ENCODE data around the gene CLTRN.
"Not testable (repeated sequence)": the region's sequence is repeated elsewhere in the genome, so short reads cannot be mapped to it uniquely, and the experiment has no call there.

CLTRN gene

GRCh38 chrX:15663439-15663838 is 1.2 kb downstream of the CLTRN start:
- H3K9me3 Mint-ChIP-seq, result no peaks in the 10 kb centered on the region
- H3K27ac Mint-ChIP-seq, result no peak overlapping the region
- TF ChIP-seq CTCF (IDR thresholded peaks at IDR 0.05), result no peak
- peaks cover 7% of the 10 kb centered on the region for H3K27me3 Mint-ChIP-seq (ENCODE audit: low read depth, poor library complexity)
- H3K4me1 Mint-ChIP-seq, result no peaks in the 10 kb centered on the region
- no peak for DNase-seq
- no peak overlapping the region for H3K4me3 Mint-ChIP-seq
- no peaks in the 10 kb centered on the region for H3K36me3 Mint-ChIP-seq (ENCODE audit: low read depth)

- not testable (repeated sequence) for H3K4me3 Mint-ChIP-seq; DNase-seq; H3K27ac Mint-ChIP-seq; H3K36me3 Mint-ChIP-seq (ENCODE audit: low read depth); H3K9me3 Mint-ChIP-seq; H3K4me1 Mint-ChIP-seq
- H3K27me3 Mint-ChIP-seq (ENCODE audit: low read depth, poor library complexity), result peaks cover 13% of the 10 kb centered on the region
Observed at GRCh38 chrX:15654804-15655203, 9.8 kb downstream of the CLTRN start.

- H3K36me3 Mint-ChIP-seq (ENCODE audit: low read depth), result no peaks in the 10 kb centered on the region
- no peaks in the 10 kb centered on the region for H3K9me3 Mint-ChIP-seq
- H3K4me1 Mint-ChIP-seq, result no peaks in the 10 kb centered on the region
Observed at GRCh38 chrX:15653961-15654360, 10.6 kb downstream of the CLTRN start.

GRCh38 chrX:15647510-15647909 is 17.1 kb downstream of the CLTRN start:
- H3K36me3 Mint-ChIP-seq (ENCODE audit: low read depth); H3K9me3 Mint-ChIP-seq; H3K27ac Mint-ChIP-seq; H3K4me1 Mint-ChIP-seq; DNase-seq; H3K4me3 Mint-ChIP-seq; H3K27me3 Mint-ChIP-seq (ENCODE audit: low read depth, poor library complexity): not testable (repeated sequence)

More at GRCh38 chrX:15653961-15654360, 10.6 kb downstream of the CLTRN start:
- Mint-ChIP-seq H3K4me3 (no peak overlapping the region), H3K27ac (no peak overlapping the region), H3K27me3 (ENCODE audit: low read depth, poor library complexity) (peaks cover 13% of the 10 kb centered on the region)
- TF ChIP-seq CTCF (IDR thresholded peaks at IDR 0.05), result no peak
- no peak for DNase-seq

- TF ChIP-seq CTCF (IDR thresholded peaks at IDR 0.05), result no peak
- Mint-ChIP-seq H3K9me3 (no peaks in the 10 kb centered on the region), H3K27ac (no peak overlapping the region), H3K27me3 (ENCODE audit: low read depth, poor library complexity) (no peaks in the 10 kb centered on the region), H3K36me3 (ENCODE audit: low read depth) (no peaks in the 10 kb centered on the region), H3K4me3 (no peak overlapping the region), H3K4me1 (no peaks in the 10 kb centered on the region)
- no peak for DNase-seq
Observed at GRCh38 chrX:15646543-15646942, 18.1 kb downstream of the CLTRN start.

- no peaks in the 10 kb centered on the region for H3K27me3 Mint-ChIP-seq (ENCODE audit: low read depth, poor library complexity)
- no peak for DNase-seq
- no peak overlapping the region for H3K27ac Mint-ChIP-seq
- no peaks in the 10 kb centered on the region for H3K4me1 Mint-ChIP-seq
- H3K9me3 Mint-ChIP-seq, result no peaks in the 10 kb centered on the region
- H3K36me3 Mint-ChIP-seq (ENCODE audit: low read depth), result no peaks in the 10 kb centered on the region
- H3K4me3 Mint-ChIP-seq, result no peak overlapping the region
- no peak for TF ChIP-seq CTCF (IDR thresholded peaks at IDR 0.05)
Observed at GRCh38 chrX:15646031-15646430, 18.6 kb downstream of the CLTRN start.

GRCh38 chrX:15645266-15645665 is 19.3 kb downstream of the CLTRN start:
- no peak overlapping the region for H3K27ac Mint-ChIP-seq

More at GRCh38 chrX:15645266-15645665, 19.3 kb downstream of the CLTRN start:
- Mint-ChIP-seq H3K36me3 (ENCODE audit: low read depth) (no peaks in the 10 kb centered on the region), H3K9me3 (no peaks in the 10 kb centered on the region), H3K4me3 (no peak overlapping the region), H3K4me1 (no peaks in the 10 kb centered on the region), H3K27me3 (ENCODE audit: low read depth, poor library complexity) (no peaks in the 10 kb centered on the region)
- no peak for TF ChIP-seq CTCF (IDR thresholded peaks at IDR 0.05)
- no peak for DNase-seq

All from nephron progenitor cell (in vitro differentiated cells).